ENCODE results near the gene TNIP1. TPM values are rescaled to one million over a fixed set of nuclear protein-coding genes. Genes with fewer than 3 reads are reported as not detected.

Gene TNIP1
- total RNA-seq, 1 donor from 2014 or later = 54.6 TPM

DNA sequence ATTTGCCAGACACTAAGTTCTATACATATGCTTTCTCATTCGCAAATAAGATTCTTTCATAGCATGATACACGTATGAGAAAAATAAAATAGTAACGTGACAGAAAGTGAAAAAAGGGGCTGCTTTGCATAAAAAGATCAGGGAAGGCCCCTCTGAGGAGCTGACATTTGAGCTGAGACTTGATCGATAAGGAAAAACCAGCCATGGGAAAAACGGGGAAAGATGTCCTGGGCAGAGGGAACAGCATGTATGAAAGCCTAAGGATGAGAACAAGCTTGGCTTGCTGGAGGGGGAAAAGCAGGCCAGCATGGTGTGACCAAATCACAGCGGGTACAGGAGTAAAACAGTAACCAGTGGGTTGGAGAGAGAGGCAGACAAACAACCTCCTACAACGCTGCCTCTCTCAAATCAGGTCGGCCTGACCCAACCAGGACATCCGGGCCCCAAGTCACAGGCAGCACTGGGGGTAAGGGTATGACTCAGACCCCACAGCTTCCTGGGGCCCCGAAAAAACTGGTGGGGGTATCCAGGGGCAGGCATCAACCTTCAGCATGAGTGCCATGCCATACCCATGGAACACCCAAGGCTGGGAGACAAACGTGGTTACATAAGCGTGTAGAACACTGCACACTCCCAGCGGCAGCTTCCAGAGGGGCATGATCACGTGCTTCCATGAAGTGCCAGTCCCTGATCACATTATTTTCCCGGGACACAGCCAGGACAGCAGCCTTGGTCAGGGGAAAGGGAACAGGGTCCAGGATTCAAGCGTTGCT lies 2.2 kb downstream of the TNIP1 start:
- H3K36me3 ChIP-seq = no peaks in the 10 kb centered on the region
- no peaks in the 10 kb centered on the region for H3K27me3 ChIP-seq
- TF ChIP-seq, protein P1, sequence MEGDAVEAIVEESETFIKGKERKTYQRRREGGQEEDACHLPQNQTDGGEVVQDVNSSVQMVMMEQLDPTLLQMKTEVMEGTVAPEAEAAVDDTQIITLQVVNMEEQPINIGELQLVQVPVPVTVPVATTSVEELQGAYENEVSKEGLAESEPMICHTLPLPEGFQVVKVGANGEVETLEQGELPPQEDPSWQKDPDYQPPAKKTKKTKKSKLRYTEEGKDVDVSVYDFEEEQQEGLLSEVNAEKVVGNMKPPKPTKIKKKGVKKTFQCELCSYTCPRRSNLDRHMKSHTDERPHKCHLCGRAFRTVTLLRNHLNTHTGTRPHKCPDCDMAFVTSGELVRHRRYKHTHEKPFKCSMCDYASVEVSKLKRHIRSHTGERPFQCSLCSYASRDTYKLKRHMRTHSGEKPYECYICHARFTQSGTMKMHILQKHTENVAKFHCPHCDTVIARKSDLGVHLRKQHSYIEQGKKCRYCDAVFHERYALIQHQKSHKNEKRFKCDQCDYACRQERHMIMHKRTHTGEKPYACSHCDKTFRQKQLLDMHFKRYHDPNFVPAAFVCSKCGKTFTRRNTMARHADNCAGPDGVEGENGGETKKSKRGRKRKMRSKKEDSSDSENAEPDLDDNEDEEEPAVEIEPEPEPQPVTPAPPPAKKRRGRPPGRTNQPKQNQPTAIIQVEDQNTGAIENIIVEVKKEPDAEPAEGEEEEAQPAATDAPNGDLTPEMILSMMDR (IDR thresholded peaks at IDR 0.05) = no peak
- peaks cover 7 to 24% of the 10 kb centered on the region in 2 donors for H3K4me1 ChIP-seq
- DNase-seq (ENCODE audit: low spot score in 2 of 2) = no peak
- no peaks in the 10 kb centered on the region for H3K9me3 ChIP-seq
- intact Hi-C loops (cut with DNase I) = no loop called here
- no peak overlapping the region for H3K27ac ChIP-seq
- peak overlapping the region in 1 of 2 donors; percentile 91 for H3K4me3 ChIP-seq

DNA sequence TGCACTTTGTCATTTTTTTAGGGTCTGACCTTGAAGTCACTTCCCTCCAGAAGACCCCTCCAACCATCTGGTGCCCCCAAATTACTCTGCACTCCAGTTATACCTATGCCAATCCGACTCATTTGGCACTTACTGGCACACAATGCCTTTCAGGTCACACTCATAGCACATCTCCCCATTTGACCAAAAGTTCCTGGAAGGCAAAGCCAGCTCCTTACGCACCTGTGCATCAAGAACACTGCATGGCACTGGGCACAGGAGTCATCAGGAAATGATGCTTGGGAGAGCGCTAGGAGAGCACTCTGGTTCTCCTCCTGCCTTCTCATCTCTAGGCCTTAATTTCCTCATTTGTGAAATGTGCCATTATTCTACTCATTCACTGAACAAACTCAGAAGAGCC lies 2.9 kb downstream of the TNIP1 start:
- Histone ChIP-seq H3K9me3 (no peaks in the 10 kb centered on the region), H3K27me3 (no peaks in the 10 kb centered on the region), H3K4me1 (peaks cover 7 to 23% of the 10 kb centered on the region in 2 donors), H3K36me3 (no peaks in the 10 kb centered on the region), H3K4me3 (no peak overlapping the region), H3K27ac (no peak overlapping the region)
- no peak for DNase-seq (ENCODE audit: low spot score in 2 of 2)
- intact Hi-C loops (cut with DNase I) = no loop called here
- TF ChIP-seq, protein P1 (IDR thresholded peaks at IDR 0.05) = no peak

DNA sequence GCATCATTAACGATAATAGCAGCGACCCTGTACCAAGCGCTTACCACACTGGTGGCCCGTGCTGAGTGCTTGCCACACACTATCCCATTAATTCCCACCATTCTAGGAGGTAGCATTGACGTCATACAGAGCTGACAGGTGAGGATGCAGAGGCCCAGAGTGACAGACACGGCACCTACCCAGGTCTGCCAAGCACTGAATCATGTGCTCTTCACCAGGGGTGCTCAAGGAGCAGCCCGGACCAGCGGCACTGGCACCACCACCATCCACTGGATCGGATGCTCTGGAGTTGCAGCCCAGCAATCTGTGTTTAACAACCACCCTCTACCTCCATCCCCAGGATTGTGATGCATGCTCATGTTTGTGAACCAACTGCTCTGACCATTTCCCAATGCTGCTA lies 3.4 kb downstream of the TNIP1 start:
- H3K9me3 ChIP-seq = no peaks in the 10 kb centered on the region
- no peak for DNase-seq (ENCODE audit: low spot score in 2 of 2)
- H3K27ac ChIP-seq = no peak overlapping the region
- TF ChIP-seq, protein P1 (IDR thresholded peaks at IDR 0.05) = no peak
- H3K4me1 ChIP-seq = peaks cover 10 to 23% of the 10 kb centered on the region in 2 donors
- no peaks in the 10 kb centered on the region for H3K27me3 ChIP-seq
- intact Hi-C loops (cut with DNase I) = no loop called here
- no peak overlapping the region for H3K4me3 ChIP-seq
- H3K36me3 ChIP-seq = no peaks in the 10 kb centered on the region

DNA sequence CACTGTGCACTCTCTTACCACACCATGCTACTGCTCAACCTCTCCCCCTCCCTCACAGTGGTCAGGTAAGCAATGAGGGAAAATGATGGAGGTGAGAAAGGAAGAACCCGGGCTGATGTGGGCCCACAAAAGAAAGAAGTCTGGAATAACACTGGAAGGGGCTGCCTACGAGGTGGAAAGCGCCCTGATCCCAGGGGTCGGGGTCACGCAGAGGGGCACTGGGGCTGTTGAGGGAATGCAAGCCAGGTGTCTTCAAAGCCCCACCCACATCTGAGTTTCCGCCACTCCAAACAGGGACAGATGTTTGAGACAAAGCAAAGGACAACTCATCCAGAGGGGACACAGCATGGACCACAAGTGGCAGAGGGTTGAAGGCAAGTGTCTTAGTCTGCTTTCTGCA lies 4.2 kb downstream of the TNIP1 start:
- no peak for DNase-seq (ENCODE audit: low spot score in 2 of 2)
- no peak overlapping the region for H3K4me3 ChIP-seq
- H3K36me3 ChIP-seq = no peaks in the 10 kb centered on the region
- H3K27me3 ChIP-seq = no peaks in the 10 kb centered on the region
- TF ChIP-seq, protein P1 (IDR thresholded peaks at IDR 0.05) = no peak
- intact Hi-C loops (cut with DNase I) = no loop called here
- peaks cover 10 to 29% of the 10 kb centered on the region in 2 donors for H3K4me1 ChIP-seq
- no peak overlapping the region for H3K27ac ChIP-seq
- H3K9me3 ChIP-seq = no peaks in the 10 kb centered on the region

DNA sequence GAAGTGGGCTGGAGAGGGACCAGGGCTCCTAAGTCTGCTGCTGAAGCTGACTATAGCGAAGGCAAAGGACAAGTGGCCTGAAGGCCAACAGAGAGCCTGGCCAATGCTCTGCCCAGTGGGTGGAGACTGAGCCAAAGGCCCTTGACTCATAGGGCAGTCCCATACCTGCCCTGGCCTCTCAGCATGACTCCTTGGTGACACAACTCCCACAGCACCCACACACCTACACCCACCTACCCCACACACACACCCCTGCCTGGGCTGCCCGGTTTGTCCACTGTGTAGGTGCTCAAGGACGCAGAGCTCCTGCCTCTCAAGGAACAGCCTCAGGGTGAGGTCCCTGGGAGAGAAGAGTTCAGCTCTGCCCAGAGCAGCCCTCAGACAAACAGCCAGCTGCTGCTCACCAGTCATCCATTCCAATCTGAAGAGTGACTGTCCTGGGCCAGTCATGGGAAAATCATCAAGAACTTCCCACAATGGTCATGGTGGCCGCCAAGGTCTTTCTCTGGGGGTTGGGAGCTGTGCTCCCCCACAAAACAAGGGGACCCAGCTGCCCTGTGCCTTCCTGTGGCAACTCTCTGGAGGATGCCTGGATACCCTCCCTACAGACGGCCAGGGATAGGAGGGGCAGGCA lies 5.0 kb downstream of the TNIP1 start:
- intact Hi-C loops (cut with DNase I) = no loop called here
- Histone ChIP-seq H3K9me3 (no peaks in the 10 kb centered on the region), H3K27me3 (no peaks in the 10 kb centered on the region), H3K4me3 (no peak overlapping the region), H3K4me1 (peaks cover 10 to 29% of the 10 kb centered on the region in 2 donors), H3K27ac (peak overlapping the region in 1 of 2 donors; percentile 42), H3K36me3 (no peaks in the 10 kb centered on the region)
- no peak for DNase-seq (ENCODE audit: low spot score in 2 of 2)
- TF ChIP-seq, protein P1 (IDR thresholded peaks at IDR 0.05) = no peak
